GM18508 (cell line): ENCODE measurements around the gene PSD4.

Experiments
- ATAC-seq: cut with Tn5 transposase; IDR thresholded peaks from one replicate; pipeline ENCODE4 v1.9.1; 2021; ENCODE audit warnings: moderate number of reproducible peaks; ENCODE audit not compliant: insufficient read depth, unreplicated experiment

The PSD4 gene

GRCh38 chr2:113166187-113166645, 7.6 kb upstream of the PSD4 start:
- no peak for ATAC-seq

- ATAC-seq = no peak
Measured at GRCh38 chr2:113167115-113167932, 6.4 kb upstream of the PSD4 start.

GRCh38 chr2:113167962-113168340, 5.8 kb upstream of the PSD4 start:
- no peak for ATAC-seq

GRCh38 chr2:113169002-113169530, 4.7 kb upstream of the PSD4 start:
- no peak for ATAC-seq

GRCh38 chr2:113169586-113169985, 4.2 kb upstream of the PSD4 start:
- no peak for ATAC-seq

- ATAC-seq = no peak
Measured at GRCh38 chr2:113171334-113172075, 2.3 kb upstream of the PSD4 start.

GRCh38 chr2:113172721-113173541, 840 bp upstream of the PSD4 start:
- no peak for ATAC-seq

- no peak for ATAC-seq
Measured at GRCh38 chr2:113174376-113174750, 592 bp downstream of the PSD4 start.

GRCh38 chr2:113175042-113175628, 1.4 kb downstream of the PSD4 start:
- ATAC-seq = no peak

GRCh38 chr2:113175736-113176695, 2.2 kb downstream of the PSD4 start:
- ATAC-seq = no peak

- ATAC-seq = no peak
Measured at GRCh38 chr2:113176696-113177355, 3.1 kb downstream of the PSD4 start.

GRCh38 chr2:113178069-113178746, 4.4 kb downstream of the PSD4 start:
- ATAC-seq = no peak

GRCh38 chr2:113178891-113179290, 5.1 kb downstream of the PSD4 start:
- ATAC-seq = no peak

- no peak for ATAC-seq
Measured at GRCh38 chr2:113179446-113180045, 5.8 kb downstream of the PSD4 start.

- no peak for ATAC-seq
Measured at GRCh38 chr2:113180131-113180946, 6.6 kb downstream of the PSD4 start.

GRCh38 chr2:113181258-113182051, 7.7 kb downstream of the PSD4 start:
- no peak for ATAC-seq
